ENCODE data around the gene MEGF10. TPM values are rescaled to one million over a fixed set of nuclear protein-coding genes. Genes with fewer than 3 reads are reported as not detected.
"Not testable (repeated sequence)": the region's sequence is repeated elsewhere in the genome, so short reads cannot be mapped to it uniquely, and the experiment has no call there.

Gene MEGF10
- total and polyA plus RNA-seq, 2 donors (not counting 1 experiment from before 2014, with no cell fraction given), result not detected

DNA sequence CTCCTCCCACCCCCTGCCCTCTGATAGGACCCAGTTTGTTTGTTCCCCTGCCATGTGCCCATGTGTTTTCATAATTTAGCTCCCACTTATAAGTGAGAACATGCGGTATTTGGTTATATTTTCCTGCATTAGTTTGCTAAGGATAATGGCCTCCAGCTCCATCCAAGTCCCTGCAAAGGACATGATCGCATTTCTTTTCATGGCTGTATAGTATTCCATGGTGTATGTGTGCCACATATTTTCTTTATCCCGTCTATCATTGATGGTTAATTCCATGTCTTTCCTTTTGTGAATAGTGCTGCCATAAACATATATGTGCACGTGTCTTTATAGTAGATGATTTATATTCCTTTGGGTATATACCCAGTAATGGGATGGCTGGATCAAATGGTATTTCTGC is 19.9 kb upstream of the MEGF10 start:
- H3K27me3 ChIP-seq (replicated peaks in 1 of 4; ENCODE audit: control extremely low read depth in 1 of 4, control insufficient read depth in 3 of 4, insufficient read depth in 4 of 4, low read length in 3 of 4); H4K20me1 ChIP-seq (ENCODE audit: control insufficient read depth, insufficient read depth, low read length, poor library complexity, severe bottlenecking); ATAC-seq (ENCODE audit: low read depth); H3K4me2 ChIP-seq (replicated peaks; ENCODE audit: low read depth, low read length, poor library complexity, severe bottlenecking); H3K4me1 Mint-ChIP-seq; H3K36me3 ChIP-seq (replicated peaks in 1 of 2; ENCODE audit: control extremely low read depth in 1 of 2, control insufficient read depth in 1 of 2, extremely low read depth in 1 of 2, insufficient read depth in 2 of 2, low read length in 1 of 2); H3K9ac ChIP-seq (ENCODE audit: low read length); H2AFZ ChIP-seq (ENCODE audit: insufficient read depth, low read depth, low read length, poor library complexity, severe bottlenecking); H3K9me3 ChIP-seq (ENCODE audit: control extremely low read depth in 1 of 3, control insufficient read depth in 2 of 3, insufficient read depth in 1 of 3, low read length in 2 of 3); H3K4me3 Mint-ChIP-seq; CTCF ChIA-PET; DNase-seq; H3K4me3 ChIP-seq (ENCODE audit: control extremely low read depth in 1 of 5, extremely low read depth in 1 of 5, insufficient read depth in 1 of 5, low read depth in 2 of 5, low read length in 4 of 5); H3K9me3 Mint-ChIP-seq (ENCODE audit: insufficient read depth); H3K27ac Mint-ChIP-seq; intact Hi-C loops (cut with micrococcal nuclease); H3K27ac ChIP-seq (ENCODE audit: low read length in 2 of 2); H3K79me2 ChIP-seq (ENCODE audit: control insufficient read depth, insufficient read depth, low read length); POLR2A ChIA-PET; H3K4me1 ChIP-seq (ENCODE audit: control insufficient read depth in 2 of 2, insufficient read depth in 2 of 2, low read length in 2 of 2): not testable (repeated sequence)
- WGBS (ENCODE audit: insufficient coverage), result no CpG with 5 or more reads among the region's 4 CpGs
- peaks cover 39% of the 10 kb centered on the region for H3K27me3 Mint-ChIP-seq

DNA sequence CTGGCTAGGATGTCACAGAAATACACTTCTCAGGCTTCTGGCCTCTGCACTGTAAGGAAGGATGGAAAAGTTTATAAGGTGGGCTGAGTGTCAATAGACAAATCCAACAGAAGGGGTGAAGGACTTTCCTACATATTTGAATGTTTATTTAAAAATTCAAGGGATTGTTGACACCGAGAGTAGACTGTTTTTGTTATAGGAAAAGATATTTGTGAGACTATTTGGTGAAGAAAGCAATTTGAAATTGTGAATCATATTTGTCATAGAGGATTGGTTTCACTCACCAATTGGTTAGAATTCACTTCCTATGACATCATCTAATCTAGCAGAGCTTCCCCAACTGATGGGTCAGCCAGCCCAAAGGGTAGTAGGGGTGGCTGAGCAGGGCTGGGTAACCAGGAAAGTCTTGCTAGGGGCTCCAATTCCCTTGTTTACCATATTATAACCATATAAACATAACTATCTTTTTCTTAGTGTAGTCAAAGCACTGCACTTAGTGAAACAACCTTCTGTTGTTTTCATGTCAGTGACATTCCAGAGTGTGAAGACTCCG is 14.9 kb upstream of the MEGF10 start:
- H3K4me1 Mint-ChIP-seq, result no peaks in the 10 kb centered on the region
- no peak overlapping the region for H3K27ac ChIP-seq (ENCODE audit: low read length in 2 of 2)
- ATAC-seq (ENCODE audit: low read depth), result no peak
- no peak overlapping the region for H3K9ac ChIP-seq (ENCODE audit: low read length)
- WGBS (ENCODE audit: insufficient coverage), result no CpG with 5 or more reads among the region's 2 CpGs
- H3K4me2 ChIP-seq (replicated peaks; ENCODE audit: low read depth, low read length, poor library complexity, severe bottlenecking), result no peak overlapping the region
- TF ChIP-seq, protein P1, sequence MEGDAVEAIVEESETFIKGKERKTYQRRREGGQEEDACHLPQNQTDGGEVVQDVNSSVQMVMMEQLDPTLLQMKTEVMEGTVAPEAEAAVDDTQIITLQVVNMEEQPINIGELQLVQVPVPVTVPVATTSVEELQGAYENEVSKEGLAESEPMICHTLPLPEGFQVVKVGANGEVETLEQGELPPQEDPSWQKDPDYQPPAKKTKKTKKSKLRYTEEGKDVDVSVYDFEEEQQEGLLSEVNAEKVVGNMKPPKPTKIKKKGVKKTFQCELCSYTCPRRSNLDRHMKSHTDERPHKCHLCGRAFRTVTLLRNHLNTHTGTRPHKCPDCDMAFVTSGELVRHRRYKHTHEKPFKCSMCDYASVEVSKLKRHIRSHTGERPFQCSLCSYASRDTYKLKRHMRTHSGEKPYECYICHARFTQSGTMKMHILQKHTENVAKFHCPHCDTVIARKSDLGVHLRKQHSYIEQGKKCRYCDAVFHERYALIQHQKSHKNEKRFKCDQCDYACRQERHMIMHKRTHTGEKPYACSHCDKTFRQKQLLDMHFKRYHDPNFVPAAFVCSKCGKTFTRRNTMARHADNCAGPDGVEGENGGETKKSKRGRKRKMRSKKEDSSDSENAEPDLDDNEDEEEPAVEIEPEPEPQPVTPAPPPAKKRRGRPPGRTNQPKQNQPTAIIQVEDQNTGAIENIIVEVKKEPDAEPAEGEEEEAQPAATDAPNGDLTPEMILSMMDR (IDR thresholded peaks at IDR 0.05), result no peak
- no peak for TF ChIP-seq EZH2 (IDR thresholded peaks at IDR 0.05; ENCODE audit: borderline replicate concordance, insufficient read depth, low read depth, low read length, poor library complexity, severe bottlenecking)
- no peak for DNase-seq
- H2AFZ ChIP-seq (ENCODE audit: insufficient read depth, low read depth, low read length, poor library complexity, severe bottlenecking), result no peak overlapping the region
- H3K79me2 ChIP-seq (ENCODE audit: control insufficient read depth, insufficient read depth, low read length), result no peaks in the 10 kb centered on the region
- peaks cover 0 to 4% (median 0%) of the 10 kb centered on the region in 3 donors for H3K9me3 ChIP-seq (ENCODE audit: control extremely low read depth in 1 of 3, control insufficient read depth in 2 of 3, insufficient read depth in 1 of 3, low read length in 2 of 3)
- H3K4me3 Mint-ChIP-seq, result no peak overlapping the region
- H3K9me3 Mint-ChIP-seq (ENCODE audit: insufficient read depth), result peaks cover 6% of the 10 kb centered on the region
- no peaks in the 10 kb centered on the region for H3K36me3 ChIP-seq (replicated peaks in 1 of 2; ENCODE audit: control extremely low read depth in 1 of 2, control insufficient read depth in 1 of 2, extremely low read depth in 1 of 2, insufficient read depth in 2 of 2, low read length in 1 of 2)
- H4K20me1 ChIP-seq (ENCODE audit: control insufficient read depth, insufficient read depth, low read length, poor library complexity, severe bottlenecking), result no peaks in the 10 kb centered on the region
- peaks cover 0 to 9% (median 6%) of the 10 kb centered on the region in 4 experiments for H3K27me3 ChIP-seq (replicated peaks in 1 of 4; ENCODE audit: control extremely low read depth in 1 of 4, control insufficient read depth in 3 of 4, insufficient read depth in 4 of 4, low read length in 3 of 4)
- no peak overlapping the region for H3K4me3 ChIP-seq (ENCODE audit: control extremely low read depth in 1 of 5, extremely low read depth in 1 of 5, insufficient read depth in 1 of 5, low read depth in 2 of 5, low read length in 4 of 5)
- peaks cover 23% of the 10 kb centered on the region for H3K27me3 Mint-ChIP-seq
- H3K27ac Mint-ChIP-seq, result no peak overlapping the region
- CTCF ChIA-PET, result no interaction called here
- no peaks in the 10 kb centered on the region for H3K4me1 ChIP-seq (ENCODE audit: control insufficient read depth in 2 of 2, insufficient read depth in 2 of 2, low read length in 2 of 2)
- intact Hi-C loops (cut with micrococcal nuclease), result no loop called here
- POLR2A ChIA-PET, result no interaction called here
